ENCODE data around the gene HS3ST1.

GRCh38 chr4:11399461-11399971 lies 29.2 kb downstream of the HS3ST1 start:
- TF ChIP-seq TARDBP (IDR thresholded peaks at IDR 0.05) (no peak), L3MBTL2 (conservative IDR thresholded peaks at IDR 0.05) (no peak), BHLHE40 (IDR thresholded peaks at IDR 0.05; ENCODE audit: borderline replicate concordance) (no peak), FOXM1 (IDR thresholded peaks at IDR 0.05; ENCODE audit: borderline replicate concordance) (no peak), NFRKB (IDR thresholded peaks at IDR 0.05) (no peak), FOXA1 (IDR thresholded peaks at IDR 0.05) (no peak), SUZ12 (IDR thresholded peaks at IDR 0.05) (no peak), LEF1 (IDR thresholded peaks at IDR 0.05; ENCODE audit: borderline replicate concordance) (no peak), FOXK2 (IDR thresholded peaks at IDR 0.05) (no peak), PKNOX1 (IDR thresholded peaks at IDR 0.05) (no peak), ZNF384 (IDR thresholded peaks at IDR 0.05) (no peak)
